ENCODE measurements around the gene NOXA1.

Gene NOXA1

GRCh38 chr9:137439158-137439714, 16.0 kb downstream of the NOXA1 start:
- ChIA-PET POLR2A (no interaction called here), CTCF (no interaction called here)
- Histone ChIP-seq H3K27ac (ENCODE audit: extremely low read depth, low read depth, low read length) (no peak overlapping the region), H3K4me1 (ENCODE audit: control insufficient read depth, insufficient read depth, low read length) (no peaks in the 10 kb centered on the region), H3K9me3 (ENCODE audit: control insufficient read depth, insufficient read depth, low read depth, low read length) (no peaks in the 10 kb centered on the region), H3K4me3 (ENCODE audit: low read depth, low read length) (no peak overlapping the region), H3K36me3 (ENCODE audit: control insufficient read depth in 2 of 2, insufficient read depth in 1 of 2, low read length in 2 of 2) (no peaks in the 10 kb centered on the region)
- no peak for TF ChIP-seq KLF1 (tag by site-specific recombination; IDR thresholded peaks at IDR 0.05)
- no peak for TF ChIP-seq MYNN (tag by site-specific recombination; IDR thresholded peaks at IDR 0.05; ENCODE audit: borderline replicate concordance)
- TF ChIP-seq ZNF654 (tag by site-specific recombination; IDR thresholded peaks at IDR 0.05; ENCODE audit: low read depth): no peak
- no peak for TF ChIP-seq HOXC10 (CRISPR knock-in tag; IDR thresholded peaks at IDR 0.05)
- peak; percentile 39; the same call in 1 of the 2 replicates for TF ChIP-seq BCL11B (tag by site-specific recombination; IDR thresholded peaks at IDR 0.05; ENCODE audit: low read depth)
- peak; percentile 80 for TF ChIP-seq HIC1 (tag by site-specific recombination; IDR thresholded peaks at IDR 0.05)
- peak; percentile 86; the same call in 1 of the 2 replicates for TF ChIP-seq ZBTB10 (tag by site-specific recombination; IDR thresholded peaks at IDR 0.05)
- TF ChIP-seq ZNF433 (tag by site-specific recombination; IDR thresholded peaks at IDR 0.05; ENCODE audit: low read depth): no peak
- TF ChIP-seq, protein P1, sequence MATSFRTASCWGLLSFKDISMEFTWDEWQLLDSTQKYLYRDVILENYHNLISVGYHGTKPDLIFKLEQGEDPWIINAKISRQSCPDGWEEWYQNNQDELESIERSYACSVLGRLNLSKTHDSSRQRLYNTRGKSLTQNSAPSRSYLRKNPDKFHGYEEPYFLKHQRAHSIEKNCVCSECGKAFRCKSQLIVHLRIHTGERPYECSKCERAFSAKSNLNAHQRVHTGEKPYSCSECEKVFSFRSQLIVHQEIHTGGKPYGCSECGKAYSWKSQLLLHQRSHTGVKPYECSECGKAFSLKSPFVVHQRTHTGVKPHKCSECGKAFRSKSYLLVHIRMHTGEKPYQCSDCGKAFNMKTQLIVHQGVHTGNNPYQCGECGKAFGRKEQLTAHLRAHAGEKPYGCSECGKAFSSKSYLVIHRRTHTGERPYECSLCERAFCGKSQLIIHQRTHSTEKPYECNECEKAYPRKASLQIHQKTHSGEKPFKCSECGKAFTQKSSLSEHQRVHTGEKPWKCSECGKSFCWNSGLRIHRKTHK (tag by site-specific recombination; IDR thresholded peaks at IDR 0.05): no peak
- TF ChIP-seq ZBTB26 (tag by site-specific recombination; optimal IDR thresholded peaks at IDR 0.05): no peak
- TF ChIP-seq ZNF600 (tag by site-specific recombination; IDR thresholded peaks at IDR 0.05): 0 out of 2 replicates have a peak, but pooled peaks have one; percentile 26
- TF ChIP-seq GFI1B (tag by site-specific recombination; IDR thresholded peaks at IDR 0.05): no peak
- peak; percentile 61 for TF ChIP-seq BCL11A (tag by site-specific recombination; IDR thresholded peaks at IDR 0.05; ENCODE audit: low read depth)
- 0 out of 2 replicates have a peak, but pooled peaks have one; percentile 12 for TF ChIP-seq ZNF768 (tag by site-specific recombination; IDR thresholded peaks at IDR 0.05)

- Histone ChIP-seq H3K36me3 (ENCODE audit: control insufficient read depth in 2 of 2, insufficient read depth in 1 of 2, low read length in 2 of 2) (no peaks in the 10 kb centered on the region), H3K4me1 (ENCODE audit: control insufficient read depth, insufficient read depth, low read length) (no peaks in the 10 kb centered on the region), H3K9me3 (ENCODE audit: control insufficient read depth, insufficient read depth, low read depth, low read length) (no peaks in the 10 kb centered on the region), H3K4me3 (ENCODE audit: low read depth, low read length) (peak within 1 kb of the TSS; percentile 41), H3K27ac (ENCODE audit: extremely low read depth, low read depth, low read length) (no peak within 1 kb of the TSS)
- ChIA-PET POLR2A (interaction anchor here (0.6 to 3.2 kb wide), 8 partner anchors 9 to 394 kb away, joined by 3 to 16 read pairs (median 4); partner anchors contain the start of genes EXD3, NOXA1, NRARP and NSMF), CTCF (interaction anchor here (0.5 to 3.9 kb wide), 4 partner anchors 18 to 154 kb away, joined by 3 to 35 read pairs (median 16); partner anchors contain the start of genes EXD3 and NOXA1)
- TF ChIP-seq ZBTB21 (tag by site-specific recombination; IDR thresholded peaks at IDR 0.05) (no peak), KLF16 (tag by site-specific recombination; IDR thresholded peaks at IDR 0.05) (peak; percentile 74), KLF10 (tag by site-specific recombination; IDR thresholded peaks at IDR 0.05) (peak; percentile 70; the same call in 1 of the 2 replicates), SP3 (tag by site-specific recombination; IDR thresholded peaks at IDR 0.05) (peak; percentile 93), HIC1 (tag by site-specific recombination; IDR thresholded peaks at IDR 0.05) (peak; percentile 67), ZNF423 (tag by site-specific recombination; IDR thresholded peaks at IDR 0.05) (peak; percentile 55; the same call in 1 of the 2 replicates), GLIS2 (tag by site-specific recombination; IDR thresholded peaks at IDR 0.05) (peak; percentile 87), ZEB2 (tag by site-specific recombination; IDR thresholded peaks at IDR 0.05) (0 out of 2 replicates have a peak, but pooled peaks have one; percentile 24), ZFHX2 (tag by site-specific recombination; conservative IDR thresholded peaks at IDR 0.05) (peak; percentile 93)
- TF ChIP-seq, protein P2, sequence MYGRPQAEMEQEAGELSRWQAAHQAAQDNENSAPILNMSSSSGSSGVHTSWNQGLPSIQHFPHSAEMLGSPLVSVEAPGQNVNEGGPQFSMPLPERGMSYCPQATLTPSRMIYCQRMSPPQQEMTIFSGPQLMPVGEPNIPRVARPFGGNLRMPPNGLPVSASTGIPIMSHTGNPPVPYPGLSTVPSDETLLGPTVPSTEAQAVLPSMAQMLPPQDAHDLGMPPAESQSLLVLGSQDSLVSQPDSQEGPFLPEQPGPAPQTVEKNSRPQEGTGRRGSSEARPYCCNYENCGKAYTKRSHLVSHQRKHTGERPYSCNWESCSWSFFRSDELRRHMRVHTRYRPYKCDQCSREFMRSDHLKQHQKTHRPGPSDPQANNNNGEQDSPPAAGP (tag by site-specific recombination; IDR thresholded peaks at IDR 0.05): peak; percentile 53; the same call in 1 of the 2 replicates
Observed at GRCh38 chr9:137441289-137441934, 18.2 kb downstream of the NOXA1 start, which contains the start of gene ENTPD8. Gene ENTPD8 (minus strand): TSS chr9:137441357. CDS start chr9:137438285, 3,072 bp downstream.

Data from HEK293 (cell line).